CD4-positive, alpha-beta memory T cell (primary cell): ENCODE results near the gene CFAP100. TPM values are rescaled to one million over a fixed set of nuclear protein-coding genes. Genes with fewer than 3 reads are reported as not detected.

ENCODE experiments used
- CTCF ChIA-PET: fragments of 350-600 bp; sonication (Branson Sonifier 250); formaldehyde crosslinking; loops from one replicate; lab custom pipeline; 2021; ENCODE audit warnings: inconsistent platforms; ENCODE audit not compliant: partially characterized antibody; lab: Charles Lee
- POLR2A ChIA-PET: fragments of 350-600 bp; sonication (Branson Sonifier 250); formaldehyde crosslinking; loops from one replicate; lab custom pipeline; 2021; ENCODE audit not compliant: partially characterized antibody; lab: Charles Lee
- DNase-seq, 5 donors: peaks; one replicate each; pipeline versions ENCODE4 v3.0.0 to v3.0.0-alpha.2; 2020 to 2022; ENCODE audit warnings: mixed read lengths in 1 of 5
- H3K27ac ChIP-seq: one replicate; pipeline ENCODE4 v1.7.0; 2013; ENCODE audit warnings: low read depth, low read length
- H3K27me3 ChIP-seq: 2 replicates; pipeline ENCODE4 v1.7.0; 2013; ENCODE audit warnings: mild to moderate bottlenecking, low read length, moderate library complexity; ENCODE audit not compliant: insufficient read depth
- H3K36me3 ChIP-seq: 2 replicates; pipeline ENCODE4 v1.7.0; 2013; ENCODE audit warnings: mild to moderate bottlenecking, low read length, moderate library complexity; ENCODE audit not compliant: insufficient read depth
- H3K4me1 ChIP-seq: 2 replicates; pipeline ENCODE4 v1.7.0; 2013; ENCODE audit warnings: mild to moderate bottlenecking, low read length, moderate library complexity; ENCODE audit not compliant: insufficient read depth
- H3K4me3 ChIP-seq, 2 donors: one replicate each; pipeline ENCODE4 v1.7.0; 2013; ENCODE audit warnings: low read length in 2 of 2, mild to moderate bottlenecking in 1 of 2
- H3K9me3 ChIP-seq, 2 donors: one replicate each; pipeline ENCODE4 v1.7.0; 2013; ENCODE audit warnings: low read length in 2 of 2, control low read depth in 1 of 2; ENCODE audit not compliant: control insufficient read depth in 1 of 2
- H3K27ac Mint-ChIP-seq, 7 donors: one replicate each; pipeline ENCODE4 v1.8.0; 2020 to 2021; ENCODE audit warnings: mixed read lengths in 7 of 7, mild to moderate bottlenecking in 6 of 7, inconsistent platforms in 3 of 7, moderate library complexity in 3 of 7
- H3K27me3 Mint-ChIP-seq, 2 donors: one replicate each; pipeline ENCODE4 v1.8.0; 2020 to 2021; ENCODE audit warnings: mixed read lengths in 2 of 2
- H3K36me3 Mint-ChIP-seq, 2 donors: one replicate each; pipeline ENCODE4 v1.8.0; 2020 to 2021; ENCODE audit warnings: mixed read lengths in 2 of 2, inconsistent platforms in 1 of 2, mild to moderate bottlenecking in 1 of 2
- H3K4me1 Mint-ChIP-seq, 4 donors: one replicate each; pipeline ENCODE4 v1.8.0; 2020 to 2021; ENCODE audit warnings: mixed read lengths in 4 of 4, mild to moderate bottlenecking in 1 of 4
- H3K4me3 Mint-ChIP-seq, 8 donors: one replicate each; pipeline ENCODE4 v1.8.0; 2020 to 2021; ENCODE audit warnings: mixed read lengths in 8 of 8, mild to moderate bottlenecking in 7 of 8, moderate library complexity in 6 of 8, inconsistent platforms in 3 of 8
- H3K9me3 Mint-ChIP-seq, 8 donors: one replicate each; pipeline ENCODE4 v1.8.0; 2020 to 2021; ENCODE audit warnings: mixed read lengths in 8 of 8, mild to moderate bottlenecking in 5 of 8, inconsistent platforms in 3 of 8, moderate library complexity in 1 of 8
- intact Hi-C: fragments of 100-400 bp; cut with micrococcal nuclease; formaldehyde crosslinking; loops from one replicate; pipeline ENCODE4 v1.15.1; 2023
- polyA plus RNA-seq, 2 donors: library from polyadenylated mRNA; unstranded; fragments of 300-500 nt; fragmentation: Illumina TruSeq; gene quantifications; one replicate each; pipeline ENCODE4 v1.2.3, GENCODE V29; 2021
- total RNA-seq, 2 experiments: library from RNA; stranded (reverse); gene quantifications; one replicate each; pipeline ENCODE4 v1.2.3, GENCODE V29; 2021

CFAP100 gene
- total and polyA plus RNA-seq, 4 experiments from 2014 or later = not detected

DNA sequence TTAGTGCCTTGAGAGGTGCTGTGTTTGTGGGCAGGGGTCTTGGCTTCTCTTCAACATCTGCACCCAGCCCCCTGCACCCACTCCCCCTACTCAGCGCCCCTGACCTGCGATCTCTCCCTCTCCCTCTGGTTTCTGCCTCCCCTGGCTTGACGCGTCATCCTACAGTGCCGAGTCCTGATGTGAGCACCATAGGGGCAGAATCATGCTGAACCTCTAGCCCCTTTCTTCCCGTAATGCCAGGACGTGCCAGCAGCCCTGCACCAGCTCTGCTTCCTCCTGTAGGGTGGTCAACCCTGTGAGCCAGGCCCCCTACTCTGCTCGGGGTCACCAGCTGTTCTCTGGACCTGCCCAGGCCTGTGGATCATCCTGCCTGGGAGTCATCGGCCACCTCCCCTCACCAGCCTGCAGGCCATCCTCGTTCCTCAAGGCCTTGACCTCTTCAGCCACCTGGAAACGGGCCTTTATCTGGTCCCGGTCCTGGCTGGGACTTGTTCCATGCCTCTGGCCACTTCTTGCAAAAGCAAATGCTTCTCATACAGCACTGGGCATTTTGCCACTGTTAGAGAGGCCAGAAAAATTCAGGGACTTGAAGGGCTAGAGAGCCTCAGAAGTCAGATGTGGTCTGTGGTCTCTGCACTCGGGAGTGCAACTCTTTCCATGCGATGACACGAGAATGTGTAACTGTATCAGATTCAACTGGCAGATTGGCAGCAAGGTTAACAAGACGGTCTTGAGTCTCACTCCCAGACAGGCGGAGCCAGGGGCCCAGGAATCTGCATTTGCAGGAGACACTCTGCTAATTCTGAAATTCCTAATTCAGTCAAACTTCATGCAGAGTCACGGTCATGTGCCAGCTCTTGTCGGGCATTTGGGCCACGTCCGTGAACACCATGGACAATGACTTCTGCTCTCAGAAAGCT is 20.8 kb upstream of the CFAP100 start:
- Histone ChIP-seq H3K36me3 (no peaks in the 10 kb centered on the region), H3K27me3 (no peaks in the 10 kb centered on the region), H3K27ac (no peak overlapping the region), H3K9me3 (no peaks in the 10 kb centered on the region), H3K4me3 (no peak overlapping the region), H3K4me1 (no peaks in the 10 kb centered on the region)
- intact Hi-C loops = no loop called here
- Mint-ChIP-seq H3K4me3 (no peak overlapping the region), H3K4me1 (no peaks in the 10 kb centered on the region), H3K27ac (no peak overlapping the region), H3K36me3 (no peaks in the 10 kb centered on the region), H3K27me3 (peaks cover 5 to 9% of the 10 kb centered on the region in 2 donors), H3K9me3 (no peaks in the 10 kb centered on the region)
- DNase-seq = no peak
- CTCF ChIA-PET = no interaction called here
- POLR2A ChIA-PET = no interaction called here

DNA sequence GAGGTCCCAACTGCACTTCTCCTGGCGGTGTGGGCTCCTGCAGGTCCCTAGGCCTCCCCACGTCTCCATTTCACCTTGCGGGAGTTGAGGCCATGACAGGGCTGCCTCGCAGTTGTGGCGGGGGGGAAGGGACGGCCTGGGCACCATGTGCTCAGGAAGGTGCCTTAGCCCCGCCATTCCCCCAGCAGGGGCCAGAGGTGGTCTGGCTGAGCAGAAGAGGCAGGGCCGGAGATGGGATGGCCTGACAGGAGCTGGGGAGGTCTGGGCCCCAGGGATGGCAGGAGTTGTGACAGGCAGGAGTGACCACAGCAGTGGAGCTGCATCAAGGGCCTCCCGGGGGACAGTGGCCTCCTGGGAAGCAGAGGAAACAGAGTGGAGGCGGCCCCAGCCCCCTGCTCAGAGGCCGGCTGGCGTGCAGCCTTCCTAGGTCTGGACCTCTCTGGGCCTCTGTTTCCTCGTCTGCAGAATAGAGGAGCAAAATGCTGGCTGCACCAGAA is 18.8 kb upstream of the CFAP100 start:
- no peak overlapping the region for H3K27ac ChIP-seq
- no peak overlapping the region for H3K4me3 ChIP-seq
- H3K9me3 Mint-ChIP-seq = no peaks in the 10 kb centered on the region
- H3K36me3 ChIP-seq = no peaks in the 10 kb centered on the region
- H3K27ac Mint-ChIP-seq = no peak overlapping the region
- no peaks in the 10 kb centered on the region for H3K4me1 Mint-ChIP-seq
- H3K27me3 Mint-ChIP-seq = peaks cover 9 to 12% of the 10 kb centered on the region in 2 donors
- POLR2A ChIA-PET = no interaction called here
- H3K27me3 ChIP-seq = no peaks in the 10 kb centered on the region
- H3K4me1 ChIP-seq = no peaks in the 10 kb centered on the region
- no peaks in the 10 kb centered on the region for H3K36me3 Mint-ChIP-seq
- no peak for DNase-seq
- H3K9me3 ChIP-seq = no peaks in the 10 kb centered on the region
- intact Hi-C loops = no loop called here
- CTCF ChIA-PET = no interaction called here
- no peak overlapping the region for H3K4me3 Mint-ChIP-seq

DNA sequence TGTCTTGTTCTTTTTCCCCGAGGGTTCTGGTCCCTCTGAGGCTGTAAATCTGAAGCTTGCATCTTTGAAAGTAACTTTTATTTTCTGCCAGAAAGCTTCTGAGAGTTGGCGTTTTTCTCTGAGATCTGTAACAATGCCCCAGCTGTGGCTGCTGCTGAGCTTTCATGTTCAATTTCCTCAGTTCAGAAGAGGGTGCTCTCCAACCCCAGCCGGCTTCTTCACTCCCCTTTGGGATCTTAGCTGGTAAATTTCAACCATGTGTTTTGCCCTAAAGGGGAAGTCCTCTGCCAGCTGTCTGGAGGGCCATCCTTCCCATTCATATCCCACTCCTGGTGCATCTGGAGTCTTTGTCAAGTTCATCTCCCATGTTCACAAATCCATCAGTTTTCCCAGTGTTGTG is 18.3 kb upstream of the CFAP100 start:
- Mint-ChIP-seq H3K27ac (no peak overlapping the region), H3K9me3 (no peaks in the 10 kb centered on the region), H3K4me3 (no peak overlapping the region), H3K27me3 (peaks cover 12 to 13% of the 10 kb centered on the region in 2 donors), H3K36me3 (no peaks in the 10 kb centered on the region), H3K4me1 (no peaks in the 10 kb centered on the region)
- H3K4me1 ChIP-seq = no peaks in the 10 kb centered on the region
- intact Hi-C loops = no loop called here
- no peaks in the 10 kb centered on the region for H3K9me3 ChIP-seq
- ChIA-PET POLR2A (no interaction called here), CTCF (no interaction called here)
- DNase-seq = no peak
- no peaks in the 10 kb centered on the region for H3K36me3 ChIP-seq
- no peak overlapping the region for H3K4me3 ChIP-seq
- H3K27ac ChIP-seq = no peak overlapping the region
- H3K27me3 ChIP-seq = no peaks in the 10 kb centered on the region

DNA sequence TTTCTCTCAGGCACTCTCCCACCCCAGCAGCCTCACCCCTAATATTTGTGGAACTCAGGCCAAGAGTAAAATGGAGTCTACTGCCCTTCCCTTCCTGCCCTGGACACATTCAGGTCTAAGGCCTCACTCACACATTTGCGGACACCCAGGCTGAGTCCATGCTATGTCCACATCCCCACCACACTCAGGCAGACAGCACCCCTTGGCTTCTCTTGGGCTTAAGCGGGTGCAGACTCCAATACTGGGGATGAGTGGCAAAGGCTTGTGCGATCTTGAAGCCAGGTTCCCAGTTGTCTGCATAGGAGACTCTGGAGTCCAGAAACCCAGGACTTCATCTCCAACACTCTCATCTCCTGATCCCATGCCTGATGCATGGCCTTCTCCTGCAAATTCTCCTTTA is 17.5 kb upstream of the CFAP100 start:
- Mint-ChIP-seq H3K4me1 (no peaks in the 10 kb centered on the region), H3K27me3 (peaks cover 16 to 18% of the 10 kb centered on the region in 2 donors)
- no peak for DNase-seq

DNA sequence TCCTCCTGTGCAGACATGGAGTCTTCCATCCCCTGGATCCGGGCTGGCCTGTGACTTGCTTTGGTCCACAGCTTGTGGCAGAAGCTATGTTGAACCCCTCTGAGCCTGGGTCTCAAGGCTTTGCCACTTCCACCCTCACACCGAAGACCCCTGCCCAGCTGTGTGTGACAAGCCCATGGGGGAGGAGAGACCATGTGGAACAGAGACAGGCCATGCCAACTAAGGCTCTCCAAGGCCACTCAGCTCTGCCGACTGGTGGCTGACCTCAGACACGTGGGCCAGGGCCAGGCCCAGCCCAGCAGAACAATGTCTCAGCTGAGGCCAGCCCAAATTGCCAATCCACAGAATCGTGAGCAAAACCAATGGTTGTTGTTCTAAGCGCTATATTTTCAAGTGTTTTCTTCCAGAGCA is 16.4 kb upstream of the CFAP100 start:
- Mint-ChIP-seq H3K27me3 (peaks cover 14 to 20% of the 10 kb centered on the region in 2 donors), H3K36me3 (no peaks in the 10 kb centered on the region), H3K4me1 (no peaks in the 10 kb centered on the region), H3K4me3 (no peak overlapping the region), H3K9me3 (peaks cover 0 to 7% (median 1%) of the 10 kb centered on the region in 8 donors), H3K27ac (no peak overlapping the region)
- H3K27me3 ChIP-seq = no peaks in the 10 kb centered on the region
- H3K4me3 ChIP-seq = no peak overlapping the region
- intact Hi-C loops = no loop called here
- POLR2A ChIA-PET = no interaction called here
- CTCF ChIA-PET = no interaction called here
- no peaks in the 10 kb centered on the region for H3K4me1 ChIP-seq
- no peak overlapping the region for H3K27ac ChIP-seq
- no peaks in the 10 kb centered on the region for H3K9me3 ChIP-seq
- DNase-seq = no peak
- H3K36me3 ChIP-seq = no peaks in the 10 kb centered on the region

More for the DNA sequence above, 17.5 kb upstream of the CFAP100 start:
- Mint-ChIP-seq H3K9me3 (no peaks in the 10 kb centered on the region), H3K27ac (no peak overlapping the region), H3K4me3 (no peak overlapping the region), H3K36me3 (no peaks in the 10 kb centered on the region)
- Histone ChIP-seq H3K4me1 (no peaks in the 10 kb centered on the region), H3K9me3 (no peaks in the 10 kb centered on the region), H3K27me3 (no peaks in the 10 kb centered on the region), H3K27ac (no peak overlapping the region), H3K4me3 (no peak overlapping the region), H3K36me3 (no peaks in the 10 kb centered on the region)
- POLR2A ChIA-PET = no interaction called here
- intact Hi-C loops = no loop called here
- CTCF ChIA-PET = no interaction called here

DNA sequence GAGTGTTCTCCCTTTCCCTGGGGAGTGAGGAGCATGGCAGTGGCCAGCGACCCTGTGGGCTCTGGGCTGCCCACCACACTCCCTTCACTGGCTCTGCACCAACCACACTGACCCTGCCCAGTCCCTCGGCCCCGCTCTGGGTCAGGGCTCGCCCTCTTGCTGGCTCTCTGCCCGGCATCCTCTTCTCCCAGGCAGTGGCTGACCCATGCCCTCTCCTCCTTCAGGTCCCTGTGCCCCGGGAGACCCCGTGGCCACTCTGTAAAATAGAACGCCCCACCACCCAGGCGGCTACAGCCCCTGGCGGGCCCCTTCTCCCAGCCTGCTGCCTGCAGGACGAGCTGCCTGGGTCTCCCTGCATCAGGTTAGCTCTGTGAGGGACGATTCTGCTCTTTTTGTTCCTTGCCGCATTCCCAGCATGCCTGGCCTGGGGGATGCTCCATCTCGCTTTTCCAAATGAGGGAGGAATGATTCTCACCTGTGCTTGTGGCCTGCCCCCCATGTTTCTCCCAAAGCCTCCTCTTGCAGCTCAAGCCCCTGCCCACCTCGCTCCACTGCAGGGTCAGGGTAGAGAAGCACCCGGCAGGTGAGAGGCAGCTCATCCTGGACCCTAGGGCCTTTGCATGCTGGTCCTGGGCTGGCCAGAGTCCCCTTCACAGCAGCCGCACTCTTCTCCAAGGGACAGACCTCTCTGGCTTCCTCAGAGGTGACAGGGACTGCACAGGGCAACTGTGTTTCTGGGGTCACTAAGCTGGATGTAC is 14.5 kb upstream of the CFAP100 start:
- Mint-ChIP-seq H3K27ac (no peak overlapping the region), H3K36me3 (no peaks in the 10 kb centered on the region), H3K4me1 (no peaks in the 10 kb centered on the region), H3K9me3 (peaks cover 0 to 11% (median 4%) of the 10 kb centered on the region in 8 donors), H3K27me3 (peaks cover 23 to 24% of the 10 kb centered on the region in 2 donors), H3K4me3 (no peak overlapping the region)
- Histone ChIP-seq H3K27me3 (no peaks in the 10 kb centered on the region), H3K36me3 (no peaks in the 10 kb centered on the region), H3K9me3 (no peaks in the 10 kb centered on the region), H3K4me3 (no peak overlapping the region), H3K4me1 (no peaks in the 10 kb centered on the region), H3K27ac (no peak overlapping the region)
- intact Hi-C loops = no loop called here
- POLR2A ChIA-PET = no interaction called here
- DNase-seq = no peak
- CTCF ChIA-PET = no interaction called here

DNA sequence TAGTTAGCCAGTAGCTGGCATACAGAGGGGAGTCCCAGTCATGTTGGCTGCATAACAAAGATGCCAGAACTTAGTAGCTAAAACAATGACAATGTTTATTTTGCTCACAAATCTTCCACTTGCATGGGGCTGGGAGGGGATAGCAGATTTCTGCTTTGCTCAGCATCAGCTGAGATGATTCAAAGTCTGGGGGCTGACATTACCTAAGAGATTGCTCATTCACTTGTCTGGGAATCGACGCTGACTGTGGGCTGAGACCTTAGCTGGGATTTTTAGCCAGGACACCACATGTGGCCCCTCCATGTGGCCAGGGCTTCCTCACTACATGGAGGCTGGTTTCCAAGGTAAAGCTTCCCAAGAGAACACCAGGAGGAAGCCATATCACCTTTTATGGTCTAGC is 12.7 kb upstream of the CFAP100 start:
- Histone ChIP-seq H3K4me3 (no peak overlapping the region), H3K4me1 (no peaks in the 10 kb centered on the region), H3K36me3 (no peaks in the 10 kb centered on the region), H3K27me3 (no peaks in the 10 kb centered on the region), H3K27ac (no peak overlapping the region), H3K9me3 (no peaks in the 10 kb centered on the region)
- CTCF ChIA-PET = no interaction called here
- intact Hi-C loops = no loop called here
- no peak for DNase-seq
- Mint-ChIP-seq H3K27me3 (peaks cover 27 to 30% of the 10 kb centered on the region in 2 donors), H3K36me3 (no peaks in the 10 kb centered on the region), H3K9me3 (peaks cover 0 to 11% (median 4%) of the 10 kb centered on the region in 8 donors), H3K4me1 (no peaks in the 10 kb centered on the region), H3K4me3 (no peak overlapping the region), H3K27ac (no peak overlapping the region)
- POLR2A ChIA-PET = no interaction called here
